Naive thymus-derived CD4-positive, alpha-beta T cell (primary cell): ENCODE data around the gene GBX1. TPM values are rescaled to one million over a fixed set of nuclear protein-coding genes. Genes with fewer than 3 reads are reported as not detected.

ENCODE experiments used
- ATAC-seq: fragments of 150-1000 bp; cut with Tn5 transposase; 2 replicates; pipeline ENCODE4 v1.10.0; 2021; ENCODE audit warnings: mild to moderate bottlenecking, moderate library complexity
- CTCF ChIA-PET: fragments of 350-600 bp; sonication (Branson Sonifier 250); formaldehyde crosslinking; loops from one replicate; lab custom pipeline; 2021; ENCODE audit warnings: antibody characterized with exemption; lab: Charles Lee
- POLR2A ChIA-PET: fragments of 350-600 bp; sonication (Branson Sonifier 250); formaldehyde crosslinking; loops from one replicate; lab custom pipeline; 2021; ENCODE audit warnings: antibody characterized with exemption, inconsistent platforms; lab: Charles Lee
- DNase-seq, 9 donors: peaks; one replicate each; pipeline versions ENCODE4 v3.0.0 to v3.0.0-alpha.2; 2020 to 2022; ENCODE audit warnings: mixed read lengths in 1 of 9
- H3K27ac ChIP-seq: one replicate; pipeline ENCODE4 v1.7.0; 2013; ENCODE audit warnings: mild to moderate bottlenecking, low read depth, low read length, moderate library complexity
- H3K27me3 ChIP-seq, 2 donors: one replicate each; pipeline ENCODE4 v1.7.0; 2013; ENCODE audit warnings: low read length in 2 of 2, mild to moderate bottlenecking in 2 of 2, moderate library complexity in 2 of 2; ENCODE audit not compliant: control insufficient read depth in 2 of 2, insufficient read depth in 2 of 2
- H3K36me3 ChIP-seq, 3 experiments: 1 replicate in 2 of 3; 2 replicates in 1 of 3; pipeline ENCODE4 v1.7.0; 2013; ENCODE audit warnings: low read length in 3 of 3, mild to moderate bottlenecking in 3 of 3, moderate library complexity in 1 of 3; ENCODE audit not compliant: insufficient read depth in 3 of 3, control insufficient read depth in 2 of 3
- H3K4me1 ChIP-seq, 2 donors: one replicate each; pipeline ENCODE4 v1.7.0; 2013; ENCODE audit warnings: low read length in 2 of 2, mild to moderate bottlenecking in 2 of 2, moderate library complexity in 1 of 2; ENCODE audit not compliant: control insufficient read depth in 2 of 2, insufficient read depth in 2 of 2
- H3K4me3 ChIP-seq: 2 replicates; pipeline ENCODE4 v1.7.0; 2013; ENCODE audit warnings: mild to moderate bottlenecking, low read length
- H3K9me3 ChIP-seq, 3 experiments: 1 replicate in 2 of 3; 2 replicates in 1 of 3; pipeline ENCODE4 v1.7.0; 2013; ENCODE audit warnings: low read length in 3 of 3; ENCODE audit not compliant: control insufficient read depth in 2 of 3
- H3K27ac Mint-ChIP-seq, 9 donors: one replicate each; pipeline ENCODE4 v1.8.0; 2020 to 2022; ENCODE audit warnings: mixed read lengths in 9 of 9, mild to moderate bottlenecking in 8 of 9, moderate library complexity in 5 of 9, inconsistent platforms in 2 of 9
- H3K27me3 Mint-ChIP-seq, 5 donors: one replicate each; pipeline ENCODE4 v1.8.0; 2021 to 2022; ENCODE audit warnings: mixed read lengths in 5 of 5, mild to moderate bottlenecking in 1 of 5
- H3K36me3 Mint-ChIP-seq, 5 donors: one replicate each; pipeline ENCODE4 v1.8.0; 2020 to 2022; ENCODE audit warnings: mixed read lengths in 5 of 5, mild to moderate bottlenecking in 3 of 5, inconsistent platforms in 1 of 5
- H3K4me1 Mint-ChIP-seq, 7 donors: one replicate each; pipeline ENCODE4 v1.8.0; 2020 to 2022; ENCODE audit warnings: mixed read lengths in 7 of 7, mild to moderate bottlenecking in 3 of 7, inconsistent platforms in 1 of 7
- H3K4me3 Mint-ChIP-seq, 10 donors: one replicate each; pipeline ENCODE4 v1.8.0; 2020 to 2022; ENCODE audit warnings: mild to moderate bottlenecking in 10 of 10, mixed read lengths in 10 of 10, moderate library complexity in 6 of 10, inconsistent platforms in 2 of 10
- H3K9me3 Mint-ChIP-seq, 11 donors: one replicate each; pipeline ENCODE4 v1.8.0; 2020 to 2022; ENCODE audit warnings: mixed read lengths in 11 of 11, mild to moderate bottlenecking in 4 of 11, inconsistent platforms in 1 of 11, moderate library complexity in 1 of 11
- intact Hi-C, 2 donors: fragments of 100-400 bp; cut with micrococcal nuclease; formaldehyde crosslinking; loops; one replicate each; pipeline ENCODE4 v1.15.1; 2023
- polyA plus RNA-seq, 2 donors: library from polyadenylated mRNA; unstranded; fragments of 300-500 nt; fragmentation: Illumina TruSeq; gene quantifications; one replicate each; pipeline ENCODE4 v1.2.3, GENCODE V29; 2021
- total RNA-seq, 6 experiments: library from RNA in 5 of 6; stranded (reverse) in 5 of 6; gene quantifications; 1 replicate in 5 of 6; 2 replicates in 1 of 6; pipeline ENCODE4 v1.2.3 and lab custom pipeline; 2021 to 2026

The GBX1 gene
- total and polyA plus RNA-seq, 7 experiments from 2014 or later = not detected

DNA sequence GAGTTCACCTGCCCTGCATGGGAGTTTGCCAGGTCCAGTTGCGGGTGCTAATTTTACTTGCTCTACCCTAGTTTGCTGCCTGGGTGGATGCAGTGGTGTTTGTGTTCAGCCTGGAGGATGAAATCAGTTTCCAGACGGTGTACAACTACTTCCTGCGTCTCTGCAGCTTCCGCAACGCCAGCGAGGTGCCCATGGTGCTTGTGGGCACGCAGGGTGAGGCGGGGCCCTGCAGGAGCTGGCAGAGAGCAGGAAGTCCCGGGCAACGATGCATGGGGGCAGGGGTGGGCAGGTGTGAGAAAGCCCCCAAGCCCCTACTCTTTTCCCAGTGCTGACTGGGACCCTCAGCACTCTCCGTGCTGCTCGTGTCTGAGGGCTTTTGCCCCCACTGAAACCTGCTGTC, 49.9 kb downstream of the GBX1 start:
- H3K9me3 Mint-ChIP-seq = no peaks in the 10 kb centered on the region
- DNase-seq (peak in 7 of 9 donors; percentile 21 to 57 (median 44)), ATAC-seq (peak; percentile 66)
- H3K36me3 ChIP-seq = peaks cover 0 to 34% (median 0%) of the 10 kb centered on the region in 3 experiments
- H3K27ac Mint-ChIP-seq = peak overlapping the region in 8 of 9 donors; percentile 70 to 95 (median 88)
- CTCF ChIA-PET = interaction anchor here (1.5 kb wide), 1 partner anchor 99 kb away, joined by 4 read pairs; no protein-coding TSS in a partner anchor
- intact Hi-C loops = loop anchor here in 1 of 2 donors (10.0 kb wide), 1 partner anchor 343 kb away; no protein-coding TSS in a partner anchor
- no peaks in the 10 kb centered on the region for H3K9me3 ChIP-seq
- peaks cover 0 to 4% of the 10 kb centered on the region in 2 donors for H3K27me3 ChIP-seq
- no peaks in the 10 kb centered on the region for H3K4me1 ChIP-seq
- H3K27ac ChIP-seq = peak overlapping the region; percentile 59
- H3K27me3 Mint-ChIP-seq = peaks cover 0 to 18% (median 0%) of the 10 kb centered on the region in 5 donors
- H3K36me3 Mint-ChIP-seq = peaks cover 0 to 22% (median 10%) of the 10 kb centered on the region in 5 donors
- peak overlapping the region; percentile 17 to 83 (median 72) for H3K4me3 Mint-ChIP-seq
- POLR2A ChIA-PET = interaction anchor here (0.6 kb wide), 1 partner anchor 33 kb away, joined by 3 read pairs; no protein-coding TSS in a partner anchor
- peak overlapping the region; percentile 32 for H3K4me3 ChIP-seq
- H3K4me1 Mint-ChIP-seq = peaks cover 0 to 17% (median 4%) of the 10 kb centered on the region in 7 donors

DNA sequence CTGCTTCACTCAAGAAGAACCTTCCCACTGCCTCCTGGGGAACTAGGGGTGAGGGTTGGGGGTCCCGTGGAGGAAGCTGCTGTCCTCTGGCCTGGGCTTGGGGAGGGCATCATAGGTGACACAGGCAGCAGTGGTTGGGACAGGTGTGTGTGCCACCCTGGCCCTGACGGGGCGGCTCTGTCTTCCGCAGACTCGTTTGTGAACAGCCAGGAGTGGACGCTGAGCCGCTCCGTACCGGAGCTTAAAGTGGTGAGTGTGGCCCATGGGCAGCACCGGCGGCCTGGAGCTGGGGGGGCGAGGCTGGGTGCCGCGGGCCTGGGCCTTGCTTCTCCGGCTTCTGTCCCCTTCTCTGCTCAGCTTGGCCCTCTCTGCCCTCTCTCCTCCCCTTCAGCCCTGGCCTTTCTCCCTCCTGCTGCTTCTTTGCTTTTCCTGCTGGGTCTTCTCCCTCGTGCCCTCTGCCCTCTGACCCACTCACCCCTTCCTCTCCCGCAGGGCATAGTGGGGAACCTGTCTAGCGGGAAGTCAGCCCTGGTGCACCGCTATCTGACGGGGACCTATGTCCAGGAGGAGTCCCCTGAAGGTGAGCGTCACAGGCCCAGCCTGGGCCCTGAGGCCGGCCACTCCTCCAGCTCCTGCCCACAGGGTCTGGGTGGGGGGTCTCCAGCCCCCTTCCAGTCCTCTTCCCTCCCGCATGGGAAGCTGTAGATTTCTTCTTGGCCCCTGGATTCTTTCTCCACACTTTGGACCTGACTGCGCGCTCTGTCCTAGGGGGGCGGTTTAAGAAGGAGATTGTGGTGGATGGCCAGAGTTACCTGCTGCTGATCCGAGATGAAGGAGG, 50.7 kb downstream of the GBX1 start:
- intact Hi-C loops = loop anchor here in 1 of 2 donors (10.0 kb wide), 1 partner anchor 342 kb away; no protein-coding TSS in a partner anchor
- Histone ChIP-seq H3K36me3 (peaks cover 0 to 33% (median 0%) of the 10 kb centered on the region in 3 experiments), H3K27me3 (peaks cover 0 to 4% of the 10 kb centered on the region in 2 donors), H3K4me1 (no peaks in the 10 kb centered on the region), H3K9me3 (no peaks in the 10 kb centered on the region), H3K4me3 (peak overlapping the region; percentile 32), H3K27ac (peak overlapping the region; percentile 59)
- no peak for ATAC-seq
- H3K9me3 Mint-ChIP-seq = no peaks in the 10 kb centered on the region
- CTCF ChIA-PET = interaction anchor here (1.5 to 1.9 kb wide), 2 partner anchors 7 to 98 kb away, joined by 4 read pairs; no protein-coding TSS in a partner anchor
- H3K27me3 Mint-ChIP-seq = peaks cover 0 to 21% (median 0%) of the 10 kb centered on the region in 5 donors
- POLR2A ChIA-PET = no interaction called here
- no peak for DNase-seq
- peak overlapping the region; percentile 45 to 83 (median 72) for H3K4me3 Mint-ChIP-seq
- H3K36me3 Mint-ChIP-seq = peaks cover 0 to 22% (median 10%) of the 10 kb centered on the region in 5 donors
- peak overlapping the region in 8 of 9 donors; percentile 70 to 95 (median 88) for H3K27ac Mint-ChIP-seq
- peaks cover 0 to 17% (median 4%) of the 10 kb centered on the region in 7 donors for H3K4me1 Mint-ChIP-seq

DNA sequence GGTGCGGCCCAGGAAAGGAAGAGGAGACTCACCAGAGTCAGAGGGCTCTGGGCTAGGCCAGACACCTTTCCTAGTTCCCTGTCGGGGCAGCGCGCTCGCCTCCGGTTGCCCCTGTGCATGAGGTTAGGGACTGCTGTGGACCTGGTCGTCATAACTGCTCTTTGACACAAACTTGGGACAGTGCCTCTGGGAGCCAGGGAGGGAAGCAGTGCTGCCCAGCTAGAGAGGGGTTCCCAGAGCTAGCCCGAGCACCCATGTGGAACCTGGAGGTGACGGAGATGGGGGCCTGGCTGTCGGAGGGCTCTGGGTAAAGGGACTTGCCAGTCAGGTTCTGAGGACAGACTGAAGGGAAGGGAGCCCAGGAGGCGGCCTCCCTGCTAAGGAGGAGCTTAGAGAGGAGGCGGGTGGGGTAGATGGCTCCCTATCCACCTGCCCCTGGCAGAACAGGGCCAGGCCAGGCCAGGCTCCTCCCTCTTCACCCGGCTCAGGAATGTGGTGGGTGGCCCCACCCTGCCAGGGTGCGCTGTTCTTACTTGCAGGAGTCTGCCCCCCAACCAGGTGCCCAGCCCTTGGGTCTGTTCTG, 51.6 kb downstream of the GBX1 start:
- Mint-ChIP-seq H3K27me3 (peaks cover 0 to 21% (median 0%) of the 10 kb centered on the region in 5 donors), H3K36me3 (peaks cover 0 to 14% (median 3%) of the 10 kb centered on the region in 5 donors), H3K4me1 (peaks cover 0 to 17% (median 4%) of the 10 kb centered on the region in 7 donors), H3K9me3 (no peaks in the 10 kb centered on the region), H3K4me3 (peak overlapping the region in 9 of 10 donors; percentile 57 to 83 (median 70)), H3K27ac (peak overlapping the region in 6 of 9 donors; percentile 8 to 78 (median 32))
- Histone ChIP-seq H3K27me3 (peaks cover 0 to 4% of the 10 kb centered on the region in 2 donors), H3K4me1 (no peaks in the 10 kb centered on the region), H3K36me3 (peaks cover 0 to 24% (median 0%) of the 10 kb centered on the region in 3 experiments), H3K27ac (peak overlapping the region; percentile 59), H3K9me3 (no peaks in the 10 kb centered on the region), H3K4me3 (no peak overlapping the region)
- POLR2A ChIA-PET = interaction anchor here (1.6 kb wide), 1 partner anchor 57 kb away, joined by 3 read pairs; no protein-coding TSS in a partner anchor
- ATAC-seq (peak; percentile 16), DNase-seq (no peak)
- intact Hi-C loops = loop anchor here in 1 of 2 donors (10.0 kb wide), 1 partner anchor 341 kb away; no protein-coding TSS in a partner anchor
- CTCF ChIA-PET = interaction anchor here (0.6 to 1.9 kb wide), 2 partner anchors 8 to 142 kb away, joined by 3 to 4 read pairs; no protein-coding TSS in a partner anchor

DNA sequence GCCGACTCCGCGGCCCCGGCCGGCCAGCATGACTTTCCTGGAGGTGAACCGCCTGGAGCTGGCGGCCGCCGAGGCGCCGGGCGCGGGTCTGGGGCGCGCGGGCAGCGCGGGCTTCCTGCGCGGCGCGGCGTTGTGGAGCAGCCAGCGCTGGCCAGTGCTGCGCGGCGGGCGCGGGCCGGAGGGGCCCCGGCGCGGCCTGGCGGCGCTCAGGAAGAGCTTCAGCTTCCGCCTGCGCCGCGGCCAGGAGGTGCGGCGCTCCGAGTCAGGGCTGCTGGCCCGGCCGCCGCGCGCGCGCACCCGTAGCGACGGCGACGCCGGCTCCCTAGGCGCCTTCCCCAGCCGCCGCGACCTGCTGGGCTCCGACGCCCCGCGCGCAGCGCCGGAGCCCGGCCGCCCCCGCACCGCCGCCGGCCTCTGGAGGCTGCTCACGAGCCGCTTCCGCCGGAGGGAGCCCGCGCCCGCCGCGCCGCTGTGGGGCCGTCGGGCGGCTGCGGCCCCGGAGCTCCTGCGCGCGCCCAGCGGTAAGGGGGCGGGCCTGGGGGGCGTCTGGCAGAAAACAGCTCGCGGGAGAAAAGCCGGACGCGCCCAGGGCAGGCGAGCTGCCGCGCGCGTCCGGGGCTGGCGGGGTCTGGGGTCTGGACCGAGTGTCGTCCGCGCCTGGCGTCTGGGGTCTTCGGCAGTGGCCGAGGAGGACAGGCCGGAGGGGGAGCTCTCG, 52.2 kb downstream of the GBX1 start:
- ATAC-seq = peak; percentile 40
- Mint-ChIP-seq H3K4me3 (peak overlapping the region in 9 of 10 donors; percentile 57 to 83 (median 70)), H3K4me1 (peaks cover 3 to 22% (median 8%) of the 10 kb centered on the region in 7 donors), H3K27ac (peak overlapping the region in 4 of 9 donors; percentile 8 to 78 (median 26)), H3K36me3 (peaks cover 0 to 10% (median 3%) of the 10 kb centered on the region in 5 donors), H3K9me3 (no peaks in the 10 kb centered on the region), H3K27me3 (peaks cover 0 to 21% (median 0%) of the 10 kb centered on the region in 5 donors)
- no peak overlapping the region for H3K27ac ChIP-seq
- peak in 6 of 9 donors; percentile 17 to 62 (median 23) for DNase-seq
- ChIA-PET CTCF (interaction anchor here (0.6 to 1.9 kb wide), 2 partner anchors 9 to 141 kb away, joined by 3 to 4 read pairs; no protein-coding TSS in a partner anchor), POLR2A (interaction anchor here (1.6 kb wide), 1 partner anchor 57 kb away, joined by 3 read pairs; no protein-coding TSS in a partner anchor)
- peaks cover 0 to 4% of the 10 kb centered on the region in 2 donors for H3K27me3 ChIP-seq
- peaks cover 0 to 18% (median 0%) of the 10 kb centered on the region in 3 experiments for H3K36me3 ChIP-seq
- H3K9me3 ChIP-seq = no peaks in the 10 kb centered on the region
- no peaks in the 10 kb centered on the region for H3K4me1 ChIP-seq
- no peak overlapping the region for H3K4me3 ChIP-seq
- intact Hi-C loops = loop anchor here in 1 of 2 donors (10.0 kb wide), 1 partner anchor 340 kb away; no protein-coding TSS in a partner anchor

DNA sequence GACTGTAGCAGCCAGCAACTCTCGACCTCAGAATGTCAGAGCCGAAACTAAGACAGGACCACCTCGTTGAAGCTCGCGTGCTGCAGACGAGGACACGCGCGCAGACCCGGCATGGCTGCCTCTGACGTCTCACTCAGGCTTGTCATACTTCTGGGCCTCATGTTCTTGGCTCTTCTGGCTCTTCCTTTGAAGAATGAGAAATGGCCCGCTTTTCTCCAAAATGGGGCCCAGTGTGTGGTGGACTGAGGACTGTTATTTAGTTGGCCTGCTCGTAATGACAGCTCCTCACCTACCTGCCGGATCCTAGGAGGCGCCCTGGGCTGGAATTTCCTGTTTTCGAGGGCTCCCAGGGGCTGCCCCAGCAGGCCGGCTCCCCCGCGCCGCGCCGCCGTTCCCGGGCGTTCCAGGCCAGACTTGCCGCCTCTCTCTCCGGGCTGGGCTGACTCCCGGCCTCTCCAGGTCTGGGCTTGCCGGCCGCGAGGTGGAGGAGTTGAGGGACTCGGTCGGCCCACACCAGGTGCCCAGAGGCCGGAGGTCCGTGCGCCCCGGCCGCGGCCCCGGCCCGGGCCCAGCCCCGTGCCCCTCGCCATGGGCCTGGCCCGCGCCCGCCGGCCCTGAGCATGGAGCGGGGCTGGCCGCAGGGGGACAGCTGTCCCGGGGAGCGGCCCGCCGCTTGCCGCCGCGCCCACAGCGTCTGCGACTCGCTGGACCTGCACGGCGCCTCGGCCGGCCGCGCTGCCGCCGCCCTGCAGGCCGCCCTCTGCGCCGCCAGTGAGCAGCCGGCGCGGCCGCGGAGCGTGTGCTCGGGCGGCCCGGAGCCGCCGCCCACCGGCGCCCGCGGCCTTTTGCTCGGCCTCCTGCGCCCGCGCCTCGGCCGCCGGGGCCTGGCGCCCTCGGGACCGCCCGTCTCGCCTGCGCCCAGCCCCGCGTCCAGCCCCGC, 53.1 kb downstream of the GBX1 start:
- CTCF ChIA-PET = interaction anchor here (0.6 to 1.9 kb wide), 3 partner anchors 9 to 158 kb away, joined by 3 to 4 read pairs (median 3); no protein-coding TSS in a partner anchor
- peaks cover 0 to 4% of the 10 kb centered on the region in 2 donors for H3K27me3 ChIP-seq
- H3K4me3 Mint-ChIP-seq = peak overlapping the region in 9 of 10 donors; percentile 17 to 72 (median 46)
- peaks cover 0 to 8% (median 3%) of the 10 kb centered on the region in 5 donors for H3K36me3 Mint-ChIP-seq
- peaks cover 0 to 9% (median 0%) of the 10 kb centered on the region in 3 experiments for H3K36me3 ChIP-seq
- no peaks in the 10 kb centered on the region for H3K9me3 Mint-ChIP-seq
- peaks cover 3 to 24% (median 10%) of the 10 kb centered on the region in 7 donors for H3K4me1 Mint-ChIP-seq
- POLR2A ChIA-PET = interaction anchor here (1.6 kb wide), 1 partner anchor 56 kb away, joined by 3 read pairs; no protein-coding TSS in a partner anchor
- ATAC-seq = no peak
- DNase-seq = no peak
- H3K27ac ChIP-seq = no peak overlapping the region
- H3K4me3 ChIP-seq = no peak overlapping the region
- intact Hi-C loops = loop anchor here in 1 of 2 donors (10.0 kb wide), 1 partner anchor 340 kb away; no protein-coding TSS in a partner anchor
- no peaks in the 10 kb centered on the region for H3K9me3 ChIP-seq
- no peaks in the 10 kb centered on the region for H3K4me1 ChIP-seq
- no peak overlapping the region for H3K27ac Mint-ChIP-seq
- peaks cover 0 to 21% (median 0%) of the 10 kb centered on the region in 5 donors for H3K27me3 Mint-ChIP-seq
